ENCODE measurements around the gene HLA-DOA. TPM values are rescaled to one million over a fixed set of nuclear protein-coding genes. Genes with fewer than 3 reads are reported as not detected.

Gene HLA-DOA
- total RNA-seq, 2 donors from 2014 or later: 2.0 to 83.3 TPM

GRCh38 chr6:33004940-33005339 lies 4.5 kb downstream of the HLA-DOA start:
- Histone ChIP-seq H3K27ac (no peak overlapping the region), H3K27me3 (no peaks in the 10 kb centered on the region), H3K4me1 (peaks cover 6% of the 10 kb centered on the region), H3K9me3 (no peaks in the 10 kb centered on the region), H3K36me3 (replicated peaks in 1 of 2; ENCODE audit: insufficient read depth in 1 of 2, low read depth in 2 of 2) (no peaks in the 10 kb centered on the region), H3K4me3 (no peak overlapping the region)
- TF ChIP-seq POLR2A (IDR thresholded peaks at IDR 0.05) (no peak), CTCF (IDR thresholded peaks at IDR 0.05) (no peak)
- WGBS, 2 donors: 56 to 70% methylated on average over 6 of the region's 6 CpGs
- ATAC-seq: no peak
- intact Hi-C loops (cut with DNase I): loop anchor here (5.0 kb wide), 1 partner anchor 237 kb away; no protein-coding TSS in a partner anchor
- no peak for DNase-seq

GRCh38 chr6:33001685-33002084 lies 7.7 kb downstream of the HLA-DOA start:
- 51 to 66% methylated on average over 4 of the region's 4 CpGs for WGBS, 2 donors
- no peaks in the 10 kb centered on the region for H3K36me3 ChIP-seq (replicated peaks in 1 of 2; ENCODE audit: insufficient read depth in 1 of 2, low read depth in 2 of 2)
- intact Hi-C loops (cut with DNase I): no loop called here
- DNase-seq: no peak
- no peak overlapping the region for H3K27ac ChIP-seq
- no peaks in the 10 kb centered on the region for H3K9me3 ChIP-seq
- no peaks in the 10 kb centered on the region for H3K4me1 ChIP-seq
- no peak for ATAC-seq
- no peak overlapping the region for H3K4me3 ChIP-seq
- H3K27me3 ChIP-seq: no peaks in the 10 kb centered on the region
- no peak for TF ChIP-seq CTCF (IDR thresholded peaks at IDR 0.05)
- TF ChIP-seq POLR2A (IDR thresholded peaks at IDR 0.05): no peak

- no peak for ATAC-seq
- Histone ChIP-seq H3K9me3 (no peaks in the 10 kb centered on the region), H3K4me3 (no peak overlapping the region), H3K36me3 (replicated peaks in 1 of 2; ENCODE audit: insufficient read depth in 1 of 2, low read depth in 2 of 2) (no peaks in the 10 kb centered on the region), H3K27ac (no peak overlapping the region), H3K27me3 (no peaks in the 10 kb centered on the region), H3K4me1 (no peaks in the 10 kb centered on the region)
- no peak for DNase-seq
- TF ChIP-seq POLR2A (IDR thresholded peaks at IDR 0.05) (no peak), CTCF (IDR thresholded peaks at IDR 0.05) (peak in 4 of 7 experiments; percentile 17 to 50 (median 40))
- 41 to 58% methylated on average over 8 of the region's 8 CpGs for WGBS, 2 donors
- intact Hi-C loops (cut with DNase I): no loop called here
Measured at GRCh38 chr6:33000055-33000454, 9.3 kb downstream of the HLA-DOA start.

- WGBS, 2 donors: 22 to 33% methylated on average over 2 of the region's 2 CpGs
- Histone ChIP-seq H3K9me3 (no peaks in the 10 kb centered on the region), H3K4me3 (no peak overlapping the region), H3K27me3 (no peaks in the 10 kb centered on the region), H3K36me3 (replicated peaks in 1 of 2; ENCODE audit: insufficient read depth in 1 of 2, low read depth in 2 of 2) (no peaks in the 10 kb centered on the region), H3K4me1 (no peaks in the 10 kb centered on the region), H3K27ac (no peak overlapping the region)
- DNase-seq (no peak), ATAC-seq (no peak)
- TF ChIP-seq CTCF (IDR thresholded peaks at IDR 0.05) (no peak), POLR2A (IDR thresholded peaks at IDR 0.05) (no peak)
- intact Hi-C loops (cut with DNase I): no loop called here
Measured at GRCh38 chr6:32995448-32995847, 13.9 kb downstream of the HLA-DOA start.

GRCh38 chr6:32993363-32993973 lies 15.9 kb downstream of the HLA-DOA start:
- Histone ChIP-seq H3K4me1 (no peaks in the 10 kb centered on the region), H3K27me3 (no peaks in the 10 kb centered on the region), H3K4me3 (no peak overlapping the region), H3K27ac (no peak overlapping the region), H3K36me3 (replicated peaks in 1 of 2; ENCODE audit: insufficient read depth in 1 of 2, low read depth in 2 of 2) (no peaks in the 10 kb centered on the region), H3K9me3 (no peaks in the 10 kb centered on the region)
- intact Hi-C loops (cut with DNase I): no loop called here
- DNase-seq (no peak), ATAC-seq (no peak)
- TF ChIP-seq CTCF (IDR thresholded peaks at IDR 0.05): no peak
- TF ChIP-seq POLR2A (IDR thresholded peaks at IDR 0.05): no peak
- 87 to 91% methylated on average over 9 of the region's 9 CpGs for WGBS, 2 donors

Data from body of pancreas (tissue), 4 donors.